ENCODE measurements around the gene QRICH2. TPM values are rescaled to one million over a fixed set of nuclear protein-coding genes. Genes with fewer than 3 reads are reported as not detected.

QRICH2 gene
- total and polyA plus RNA-seq, 9 of the 15 experiments (the other 6 are each of a cell fraction or from before 2014, with no cell fraction given) = 0.03 to 1.6 (median 0.81) TPM

GRCh38 chr17:76246080-76247066 is 61.7 kb downstream of the QRICH2 start (continued):
- no peak for TF ChIP-seq TARDBP (IDR thresholded peaks at IDR 0.05)
- peak; percentile 58 for TF ChIP-seq BACH1 (tag; IDR thresholded peaks at IDR 0.05)
- no peak for TF ChIP-seq ERF (CRISPR knock-in tag; IDR thresholded peaks at IDR 0.05)
- TF ChIP-seq NELFE (IDR thresholded peaks at IDR 0.05; ENCODE audit: insufficient read depth, insufficient read length) = no peak
- TF ChIP-seq ZNF830 (CRISPR knock-in tag; IDR thresholded peaks at IDR 0.05) = no peak
- no peak for TF ChIP-seq ZBTB8A (IDR thresholded peaks at IDR 0.05; ENCODE audit: partially characterized antibody)
- TF ChIP-seq TSC22D4 (tag; IDR thresholded peaks at IDR 0.05) = no peak
- TF ChIP-seq MED1 (CRISPR knock-in tag; IDR thresholded peaks at IDR 0.05; ENCODE audit: borderline replicate concordance) = peak; percentile 11; the same call in 1 of the 2 replicates
- no peak for TF ChIP-seq TAF9B (IDR thresholded peaks at IDR 0.05; ENCODE audit: partially characterized antibody)
- no peak for TF ChIP-seq ZC3H11A (IDR thresholded peaks at IDR 0.05; ENCODE audit: low read depth, low read length)
- TF ChIP-seq ZNF347 (CRISPR knock-in tag; IDR thresholded peaks at IDR 0.05; ENCODE audit: low read depth) = no peak
- no peak for TF ChIP-seq ZNF232 (CRISPR knock-in tag; IDR thresholded peaks at IDR 0.05)
- TF ChIP-seq ZFP1 (CRISPR knock-in tag; IDR thresholded peaks at IDR 0.05) = no peak
- no peak for TF ChIP-seq NFATC3 (IDR thresholded peaks at IDR 0.05)
- TF ChIP-seq HES1 (IDR thresholded peaks at IDR 0.05; ENCODE audit: low read depth) = no peak; the same call in 1 of the 2 replicates
- TF ChIP-seq EHMT2 (IDR thresholded peaks at IDR 0.05) = no peak
- TF ChIP-seq ELK1 (CRISPR knock-in tag; IDR thresholded peaks at IDR 0.05) = no peak
- TF ChIP-seq ZNF584 (CRISPR knock-in tag; IDR thresholded peaks at IDR 0.05; ENCODE audit: low read depth) = peak; percentile 85
- no peak for TF ChIP-seq KDM1A (IDR thresholded peaks at IDR 0.05)
- peak in 1 of 2 experiments; percentile 21; a peak in 2 of 4 replicates for TF ChIP-seq RAD21 (CRISPR knock-in tag; conservative IDR thresholded peaks at IDR 0.05 in 1 of 2, IDR thresholded peaks at IDR 0.05 in 1 of 2)
- no peak for TF ChIP-seq CREM (IDR thresholded peaks at IDR 0.05; ENCODE audit: low read depth)
- TF ChIP-seq IRF1 (CRISPR knock-in tag; IDR thresholded peaks at IDR 0.05; ENCODE audit: borderline replicate concordance) = no peak
- no peak for TF ChIP-seq BRF1 (IDR thresholded peaks at IDR 0.05; ENCODE audit: borderline replicate concordance, extremely low read depth, insufficient read length)
- TF ChIP-seq PTRF (tag; IDR thresholded peaks at IDR 0.05) = no peak
- no peak for TF ChIP-seq CCNT2 (IDR thresholded peaks at IDR 0.05; ENCODE audit: borderline replicate concordance, extremely low read depth, insufficient read length, low read depth, low read length)
- TF ChIP-seq POLR3G (IDR thresholded peaks at IDR 0.05; ENCODE audit: extremely low read depth, insufficient read length, insufficient replicate concordance) = no peak
- TF ChIP-seq POLR2H (tag; IDR thresholded peaks at IDR 0.05; ENCODE audit: low read depth) = no peak; the same call in 1 of the 2 replicates

All from K562 (cell line).